PC-3 (cell line): ENCODE data around the gene AKAP6. TPM values are rescaled to one million over a fixed set of nuclear protein-coding genes. Genes with fewer than 3 reads are reported as not detected.

Experiments
- ATAC-seq: fragments of 200-7000 bp; cut with Tn5 transposase; 2 replicates; pipeline ENCODE4 v1.9.1; 2020; ENCODE audit warnings: mild to moderate bottlenecking, moderate library complexity
- BruUV-seq: library from RNA; stranded (reverse); fragments of 400-500 nt; replicated peaks from 2 replicates; lab custom pipeline; 2021; lab: Mats Ljungman, UMichigan
- CTCF ChIA-PET: fragments of 300-600 bp; sonication (Branson Sonifier 250); formaldehyde crosslinking; loops from one replicate; lab custom pipeline; 2022; ENCODE audit warnings: antibody characterized with exemption; lab: Charles Lee
- POLR2A ChIA-PET: fragments of 300-600 bp; sonication (Branson Sonifier 250); formaldehyde crosslinking; loops from one replicate; lab custom pipeline; 2022; ENCODE audit warnings: antibody characterized with exemption; ENCODE audit not compliant: unreplicated experiment; lab: Charles Lee
- DNase-seq: peaks from one replicate; pipeline ENCODE4 v3.0.0-alpha.2; 2015
- H2AFZ ChIP-seq: fragments of 300-600 bp; sonication (generic); 2 replicates; pipeline ENCODE4 v1.6.0; 2016; ENCODE audit warnings: antibody characterized with exemption, low read length
- H3F3A ChIP-seq: fragments of 300-600 bp; sonication (generic); one replicate; pipeline ENCODE4 v1.6.0; 2017; ENCODE audit warnings: antibody characterized with exemption, low read length, control low read depth, mild to moderate bottlenecking; ENCODE audit not compliant: unreplicated experiment
- H3K27ac ChIP-seq: fragments of 300-600 bp; sonication (generic); 2 replicates; pipeline ENCODE4 v1.5.1; 2016; ENCODE audit warnings: mild to moderate bottlenecking, low read length
- H3K27me3 ChIP-seq: fragments of 300-600 bp; sonication (generic); 2 replicates; pipeline ENCODE4 v1.6.1; 2016; ENCODE audit warnings: low read length, mixed read lengths
- H3K36me3 ChIP-seq: fragments of 300-600 bp; sonication (generic); 2 replicates; pipeline ENCODE4 v1.6.1; 2016; ENCODE audit warnings: low read depth, mixed run types, low read length, mixed read lengths
- H3K4me1 ChIP-seq: fragments of 300-600 bp; sonication (generic); 2 replicates; pipeline ENCODE4 v1.5.1; 2016; ENCODE audit warnings: low read length; ENCODE audit not compliant: insufficient read depth
- H3K4me2 ChIP-seq: fragments of 300-600 bp; sonication (generic); 2 replicates; pipeline ENCODE4 v1.6.0; 2016; ENCODE audit warnings: low read length
- H3K4me3 ChIP-seq: fragments of 300-600 bp; sonication (generic); 2 replicates; pipeline ENCODE4 v1.5.1; 2016; ENCODE audit warnings: mild to moderate bottlenecking, low read length, mixed read lengths
- H3K79me2 ChIP-seq: fragments of 300-600 bp; sonication (generic); 2 replicates; pipeline ENCODE4 v1.6.1; 2017; ENCODE audit warnings: low read length, mixed read lengths
- H3K9ac ChIP-seq: fragments of 300-600 bp; sonication (generic); 2 replicates; pipeline ENCODE4 v1.6.0; 2016; ENCODE audit warnings: mild to moderate bottlenecking, low read length
- H3K9me2 ChIP-seq: fragments of 300-600 bp; sonication (generic); replicated peaks from 2 replicates; pipeline ENCODE4 v1.6.1; 2016; ENCODE audit warnings: mixed run types, low read length, mixed read lengths
- H3K9me3 ChIP-seq: fragments of 300-600 bp; sonication (generic); 2 replicates; pipeline ENCODE4 v1.6.1; 2016; ENCODE audit warnings: low read length, mixed read lengths
- H4K20me1 ChIP-seq: fragments of 300-600 bp; sonication (generic); 2 replicates; pipeline ENCODE4 v1.6.1; 2016; ENCODE audit warnings: low read length, mixed read lengths
- CTCF ChIP-seq: fragments of 300-600 bp; sonication (generic); conservative IDR thresholded peaks from 2 replicates; pipeline ENCODE4 v1.5.1; 2017; ENCODE audit warnings: antibody characterized with exemption, low read depth, mild to moderate bottlenecking, low read length
- EZH2 ChIP-seq: fragments of 300-600 bp; sonication (generic); IDR thresholded peaks from one replicate; pipeline ENCODE4 v1.6.1; 2017; ENCODE audit warnings: antibody characterized with exemption, mild to moderate bottlenecking, low read length; ENCODE audit not compliant: unreplicated experiment
- EZH2phosphoT487 ChIP-seq: fragments of 300-600 bp; sonication (generic); IDR thresholded peaks from 2 replicates; pipeline ENCODE4 v1.6.1; 2018; ENCODE audit warnings: mild to moderate bottlenecking, antibody characterized with exemption, low read length, borderline replicate concordance
- intact Hi-C: fragments of 100-400 bp; cut with micrococcal nuclease; formaldehyde crosslinking; loops from 2 replicates; pipeline ENCODE4 v1.9.0; 2023
- total RNA-seq: library from RNA; depleted of rRNA; stranded (reverse); fragments of >200 nt; gene quantifications from 2 replicates; pipeline ENCODE4 v1.2.3, GENCODE V29; 2014

Gene AKAP6
- total RNA-seq, 1 experiment from 2014 or later: 1.5 TPM

GRCh38 chr14:32800320-32800719 lies 471.2 kb downstream of the AKAP6 start:
- no TSS peak for BruUV-seq
- ATAC-seq: no peak
- Histone ChIP-seq H2AFZ (no peak overlapping the region), H3F3A (no peaks in the 10 kb centered on the region), H3K36me3 (no peaks in the 10 kb centered on the region), H3K27me3 (no peaks in the 10 kb centered on the region), H3K4me1 (no peaks in the 10 kb centered on the region), H3K27ac (no peak overlapping the region), H4K20me1 (no peaks in the 10 kb centered on the region), H3K4me2 (no peak overlapping the region), H3K9me2 (no peaks in the 10 kb centered on the region), H3K79me2 (no peaks in the 10 kb centered on the region), H3K9ac (no peak overlapping the region), H3K9me3 (peaks cover 14% of the 10 kb centered on the region), H3K4me3 (no peak overlapping the region)
- TF ChIP-seq CTCF (no peak), EZH2phosphoT487 (no peak), EZH2 (no peak)
- intact Hi-C loops: no loop called here
- DNase-seq: no peak
- ChIA-PET CTCF (no interaction called here), POLR2A (no interaction called here)

- no peak for DNase-seq
- TF ChIP-seq CTCF (no peak), EZH2 (no peak), EZH2phosphoT487 (no peak)
- Histone ChIP-seq H3K4me3 (no peak overlapping the region), H3K9me2 (no peaks in the 10 kb centered on the region), H3K9me3 (peaks cover 22% of the 10 kb centered on the region), H3K36me3 (no peaks in the 10 kb centered on the region), H3K4me1 (no peaks in the 10 kb centered on the region), H3K4me2 (no peak overlapping the region), H3K9ac (no peak overlapping the region), H3K27me3 (no peaks in the 10 kb centered on the region), H4K20me1 (no peaks in the 10 kb centered on the region), H3K27ac (no peak overlapping the region), H3K79me2 (no peaks in the 10 kb centered on the region), H3F3A (no peaks in the 10 kb centered on the region), H2AFZ (no peak overlapping the region)
- no peak for ATAC-seq
- intact Hi-C loops: no loop called here
- POLR2A ChIA-PET: no interaction called here
- BruUV-seq: no TSS peak
- CTCF ChIA-PET: no interaction called here
Observed at GRCh38 chr14:32802295-32802694, 473.2 kb downstream of the AKAP6 start.

- POLR2A ChIA-PET: no interaction called here
- no peak overlapping the region for H3K4me3 ChIP-seq
- H3K9me3 ChIP-seq: peaks cover 22% of the 10 kb centered on the region
- H3K36me3 ChIP-seq: no peaks in the 10 kb centered on the region
- CTCF ChIA-PET: no interaction called here
- no peak overlapping the region for H3K9ac ChIP-seq
- no peaks in the 10 kb centered on the region for H3K79me2 ChIP-seq
- no peaks in the 10 kb centered on the region for H3K27me3 ChIP-seq
- intact Hi-C loops: no loop called here
- H4K20me1 ChIP-seq: no peaks in the 10 kb centered on the region
- no peak for ATAC-seq
- H3K9me2 ChIP-seq: no peaks in the 10 kb centered on the region
- no peak for DNase-seq
- no peak overlapping the region for H3K4me2 ChIP-seq
- no peak overlapping the region for H3K27ac ChIP-seq
- TF ChIP-seq EZH2 (no peak), CTCF (no peak), EZH2phosphoT487 (no peak)
- no peak overlapping the region for H2AFZ ChIP-seq
- H3K4me1 ChIP-seq: 0 out of 2 replicates have a peak, but pooled peaks cover 3% of the 10 kb centered on the region
- H3F3A ChIP-seq: no peaks in the 10 kb centered on the region
- BruUV-seq: no TSS peak
Observed at GRCh38 chr14:32805979-32806378, 476.9 kb downstream of the AKAP6 start.
